HG03442 (cell line): ENCODE measurements around the gene SLC2A8.

Experiments used
- ATAC-seq: cut with Tn5 transposase; IDR thresholded peaks from one replicate; pipeline ENCODE4 v1.9.1; 2021; ENCODE audit warnings: mild to moderate bottlenecking, moderate library complexity; ENCODE audit not compliant: unreplicated experiment

The SLC2A8 gene

GRCh38 chr9:127451858-127452656 is 55.1 kb downstream of the SLC2A8 start:
- no peak for ATAC-seq

- no peak for ATAC-seq
Observed at GRCh38 chr9:127452691-127453090, 55.7 kb downstream of the SLC2A8 start.

- no peak for ATAC-seq
Observed at GRCh38 chr9:127455324-127455992, 58.5 kb downstream of the SLC2A8 start.

GRCh38 chr9:127457191-127457878 is 60.4 kb downstream of the SLC2A8 start:
- no peak for ATAC-seq
